Ishikawa (cell line): ENCODE measurements around the gene RPUSD4.

Experiments used
- CEBPB ChIP-seq: IDR thresholded peaks from 2 replicates; pipeline ENCODE4 v1.6.1; 2012
- CREB1 ChIP-seq: IDR thresholded peaks from 2 replicates; pipeline ENCODE4 v1.6.1; 2012; ENCODE audit warnings: low read depth
- EGR1 ChIP-seq: IDR thresholded peaks from 2 replicates; pipeline ENCODE4 v1.6.1; 2012
- EP300 ChIP-seq: IDR thresholded peaks from 2 replicates; pipeline ENCODE4 v1.6.1; 2012; ENCODE audit warnings: borderline replicate concordance
- FOXM1 ChIP-seq: IDR thresholded peaks from 2 replicates; pipeline ENCODE4 v1.6.1; 2012; ENCODE audit warnings: low read depth, borderline replicate concordance
- NFIC ChIP-seq: IDR thresholded peaks from 2 replicates; pipeline ENCODE4 v1.6.1; 2012
- RAD21 ChIP-seq: IDR thresholded peaks from 2 replicates; pipeline ENCODE4 v1.6.1; 2012; ENCODE audit warnings: low read depth
- REST ChIP-seq: IDR thresholded peaks from 2 replicates; pipeline ENCODE4 v1.6.1; 2012; ENCODE audit warnings: low read depth, mild to moderate bottlenecking
- TAF1 ChIP-seq: IDR thresholded peaks from 2 replicates; pipeline ENCODE4 v1.6.1; 2012; ENCODE audit warnings: low read depth, mild to moderate bottlenecking
- TCF12 ChIP-seq: IDR thresholded peaks from 2 replicates; pipeline ENCODE4 v1.6.1; 2012; ENCODE audit warnings: low read depth
- TEAD4 ChIP-seq: IDR thresholded peaks from 2 replicates; pipeline ENCODE4 v1.6.1; 2012
- USF1 ChIP-seq: IDR thresholded peaks from 2 replicates; pipeline ENCODE4 v1.6.1; 2012
- YY1 ChIP-seq: IDR thresholded peaks from 2 replicates; pipeline ENCODE4 v1.6.1; 2012; ENCODE audit warnings: low read depth
- ZBTB7A ChIP-seq: IDR thresholded peaks from 2 replicates; pipeline ENCODE4 v1.6.1; 2012; ENCODE audit warnings: low read depth
- TF ChIP-seq, protein P1 (sequence below): IDR thresholded peaks from 2 replicates; pipeline ENCODE4 v1.6.1; 2012

The RPUSD4 gene

GRCh38 chr11:126254819-126255218 is 43.4 kb upstream of the RPUSD4 start:
- no peak for TF ChIP-seq YY1
- no peak for TF ChIP-seq REST
- no peak for TF ChIP-seq ZBTB7A
- TF ChIP-seq, protein P1, sequence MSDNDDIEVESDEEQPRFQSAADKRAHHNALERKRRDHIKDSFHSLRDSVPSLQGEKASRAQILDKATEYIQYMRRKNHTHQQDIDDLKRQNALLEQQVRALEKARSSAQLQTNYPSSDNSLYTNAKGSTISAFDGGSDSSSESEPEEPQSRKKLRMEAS: no peak
- TF ChIP-seq TEAD4: no peak
- no peak for TF ChIP-seq NFIC
- TF ChIP-seq CREB1: no peak
- no peak for TF ChIP-seq TCF12
- no peak for TF ChIP-seq EP300
- TF ChIP-seq FOXM1: no peak

- TF ChIP-seq, protein P1: no peak
- TF ChIP-seq EP300 (no peak), CREB1 (no peak), USF1 (no peak), TCF12 (no peak), CEBPB (no peak), YY1 (no peak), FOXM1 (no peak), NFIC (no peak), RAD21 (no peak), REST (no peak), ZBTB7A (no peak), EGR1 (no peak), TAF1 (no peak), TEAD4 (no peak)
Observed at GRCh38 chr11:126253265-126253664, 41.8 kb upstream of the RPUSD4 start.

GRCh38 chr11:126246636-126247035 is 35.2 kb upstream of the RPUSD4 start:
- no peak for TF ChIP-seq REST
- TF ChIP-seq, protein P1: no peak

DNA sequence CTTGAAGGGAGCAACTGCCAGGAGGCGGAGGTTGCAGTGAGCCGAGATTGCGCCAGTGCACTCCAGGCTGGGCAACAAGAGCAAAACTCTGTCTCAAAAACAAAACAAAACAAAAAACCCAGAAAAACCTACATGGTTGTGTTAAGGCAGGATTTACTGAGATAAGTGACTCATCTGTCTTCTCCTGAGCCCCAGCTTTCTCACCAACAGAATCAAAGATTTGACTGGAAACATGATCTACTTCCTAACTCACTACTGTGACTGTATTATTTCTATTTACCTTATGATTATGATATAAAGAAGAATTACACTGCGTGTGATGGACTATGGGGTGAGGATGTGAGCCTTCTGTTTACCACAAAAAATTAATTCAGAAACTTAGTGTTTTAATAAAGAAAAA is 21.9 kb upstream of the RPUSD4 start:
- TF ChIP-seq USF1: no peak
- TF ChIP-seq TAF1: no peak
- TF ChIP-seq RAD21: no peak
- TF ChIP-seq NFIC: no peak
- TF ChIP-seq CEBPB: no peak
- no peak for TF ChIP-seq ZBTB7A
- no peak for TF ChIP-seq EP300
- no peak for TF ChIP-seq EGR1
- no peak for TF ChIP-seq REST
- no peak for TF ChIP-seq YY1
- TF ChIP-seq, protein P1: no peak
- no peak for TF ChIP-seq FOXM1
- no peak for TF ChIP-seq TCF12
- TF ChIP-seq TEAD4: no peak
- TF ChIP-seq CREB1: no peak
